ENCODE measurements around the gene VEZT.

DNA sequence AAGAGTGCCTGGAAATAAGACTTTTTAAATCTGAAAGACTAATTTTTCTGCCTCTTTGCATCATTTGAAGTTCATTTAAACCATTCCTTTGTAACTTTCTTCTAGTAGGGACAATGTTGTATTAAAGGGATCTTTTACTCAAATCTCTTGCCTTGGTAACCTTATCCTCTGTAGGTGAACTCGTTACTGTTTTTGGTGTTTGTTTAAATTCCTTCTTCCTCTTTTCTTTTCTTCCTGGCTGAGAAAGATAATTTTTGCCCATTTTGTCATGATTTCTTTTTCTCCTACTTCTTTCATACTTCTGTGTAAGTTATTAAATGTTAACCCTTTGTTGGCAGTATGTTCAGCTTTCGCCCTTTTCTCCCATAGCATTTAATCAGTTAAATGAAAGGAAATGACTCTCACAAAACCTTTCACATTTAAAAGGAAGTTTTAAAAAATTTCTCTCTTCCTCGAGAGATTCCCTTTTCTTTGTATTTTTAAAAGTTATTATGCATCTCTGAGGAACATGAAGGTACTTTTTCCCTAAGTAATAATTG lies 10.3 kb downstream of the VEZT start:
- TF ChIP-seq, protein P1, sequence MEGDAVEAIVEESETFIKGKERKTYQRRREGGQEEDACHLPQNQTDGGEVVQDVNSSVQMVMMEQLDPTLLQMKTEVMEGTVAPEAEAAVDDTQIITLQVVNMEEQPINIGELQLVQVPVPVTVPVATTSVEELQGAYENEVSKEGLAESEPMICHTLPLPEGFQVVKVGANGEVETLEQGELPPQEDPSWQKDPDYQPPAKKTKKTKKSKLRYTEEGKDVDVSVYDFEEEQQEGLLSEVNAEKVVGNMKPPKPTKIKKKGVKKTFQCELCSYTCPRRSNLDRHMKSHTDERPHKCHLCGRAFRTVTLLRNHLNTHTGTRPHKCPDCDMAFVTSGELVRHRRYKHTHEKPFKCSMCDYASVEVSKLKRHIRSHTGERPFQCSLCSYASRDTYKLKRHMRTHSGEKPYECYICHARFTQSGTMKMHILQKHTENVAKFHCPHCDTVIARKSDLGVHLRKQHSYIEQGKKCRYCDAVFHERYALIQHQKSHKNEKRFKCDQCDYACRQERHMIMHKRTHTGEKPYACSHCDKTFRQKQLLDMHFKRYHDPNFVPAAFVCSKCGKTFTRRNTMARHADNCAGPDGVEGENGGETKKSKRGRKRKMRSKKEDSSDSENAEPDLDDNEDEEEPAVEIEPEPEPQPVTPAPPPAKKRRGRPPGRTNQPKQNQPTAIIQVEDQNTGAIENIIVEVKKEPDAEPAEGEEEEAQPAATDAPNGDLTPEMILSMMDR (IDR thresholded peaks at IDR 0.05; ENCODE audit: low read depth, low read length, missing input control), result no peak
- TF ChIP-seq GABPA (IDR thresholded peaks at IDR 0.05 in 1 of 2, conservative IDR thresholded peaks at IDR 0.05 in 1 of 2) (no peak), SP1 (IDR thresholded peaks at IDR 0.05) (no peak), RAD21 (IDR thresholded peaks at IDR 0.05) (no peak), FOXA1 (IDR thresholded peaks at IDR 0.05) (no peak), EGR1 (IDR thresholded peaks at IDR 0.05; ENCODE audit: low read depth in 2 of 2) (no peak), HNF4A (conservative IDR thresholded peaks at IDR 0.05) (no peak), TAF1 (conservative IDR thresholded peaks at IDR 0.05) (no peak)
- TF ChIP-seq, protein P2, sequence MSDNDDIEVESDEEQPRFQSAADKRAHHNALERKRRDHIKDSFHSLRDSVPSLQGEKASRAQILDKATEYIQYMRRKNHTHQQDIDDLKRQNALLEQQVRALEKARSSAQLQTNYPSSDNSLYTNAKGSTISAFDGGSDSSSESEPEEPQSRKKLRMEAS (IDR thresholded peaks at IDR 0.05), result no peak
- TF ChIP-seq, protein P3, sequence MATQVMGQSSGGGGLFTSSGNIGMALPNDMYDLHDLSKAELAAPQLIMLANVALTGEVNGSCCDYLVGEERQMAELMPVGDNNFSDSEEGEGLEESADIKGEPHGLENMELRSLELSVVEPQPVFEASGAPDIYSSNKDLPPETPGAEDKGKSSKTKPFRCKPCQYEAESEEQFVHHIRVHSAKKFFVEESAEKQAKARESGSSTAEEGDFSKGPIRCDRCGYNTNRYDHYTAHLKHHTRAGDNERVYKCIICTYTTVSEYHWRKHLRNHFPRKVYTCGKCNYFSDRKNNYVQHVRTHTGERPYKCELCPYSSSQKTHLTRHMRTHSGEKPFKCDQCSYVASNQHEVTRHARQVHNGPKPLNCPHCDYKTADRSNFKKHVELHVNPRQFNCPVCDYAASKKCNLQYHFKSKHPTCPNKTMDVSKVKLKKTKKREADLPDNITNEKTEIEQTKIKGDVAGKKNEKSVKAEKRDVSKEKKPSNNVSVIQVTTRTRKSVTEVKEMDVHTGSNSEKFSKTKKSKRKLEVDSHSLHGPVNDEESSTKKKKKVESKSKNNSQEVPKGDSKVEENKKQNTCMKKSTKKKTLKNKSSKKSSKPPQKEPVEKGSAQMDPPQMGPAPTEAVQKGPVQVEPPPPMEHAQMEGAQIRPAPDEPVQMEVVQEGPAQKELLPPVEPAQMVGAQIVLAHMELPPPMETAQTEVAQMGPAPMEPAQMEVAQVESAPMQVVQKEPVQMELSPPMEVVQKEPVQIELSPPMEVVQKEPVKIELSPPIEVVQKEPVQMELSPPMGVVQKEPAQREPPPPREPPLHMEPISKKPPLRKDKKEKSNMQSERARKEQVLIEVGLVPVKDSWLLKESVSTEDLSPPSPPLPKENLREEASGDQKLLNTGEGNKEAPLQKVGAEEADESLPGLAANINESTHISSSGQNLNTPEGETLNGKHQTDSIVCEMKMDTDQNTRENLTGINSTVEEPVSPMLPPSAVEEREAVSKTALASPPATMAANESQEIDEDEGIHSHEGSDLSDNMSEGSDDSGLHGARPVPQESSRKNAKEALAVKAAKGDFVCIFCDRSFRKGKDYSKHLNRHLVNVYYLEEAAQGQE (IDR thresholded peaks at IDR 0.05), result no peak
- TF ChIP-seq, protein P4, sequence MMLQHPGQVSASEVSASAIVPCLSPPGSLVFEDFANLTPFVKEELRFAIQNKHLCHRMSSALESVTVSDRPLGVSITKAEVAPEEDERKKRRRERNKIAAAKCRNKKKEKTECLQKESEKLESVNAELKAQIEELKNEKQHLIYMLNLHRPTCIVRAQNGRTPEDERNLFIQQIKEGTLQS (IDR thresholded peaks at IDR 0.05), result no peak
- TF ChIP-seq, protein P5, sequence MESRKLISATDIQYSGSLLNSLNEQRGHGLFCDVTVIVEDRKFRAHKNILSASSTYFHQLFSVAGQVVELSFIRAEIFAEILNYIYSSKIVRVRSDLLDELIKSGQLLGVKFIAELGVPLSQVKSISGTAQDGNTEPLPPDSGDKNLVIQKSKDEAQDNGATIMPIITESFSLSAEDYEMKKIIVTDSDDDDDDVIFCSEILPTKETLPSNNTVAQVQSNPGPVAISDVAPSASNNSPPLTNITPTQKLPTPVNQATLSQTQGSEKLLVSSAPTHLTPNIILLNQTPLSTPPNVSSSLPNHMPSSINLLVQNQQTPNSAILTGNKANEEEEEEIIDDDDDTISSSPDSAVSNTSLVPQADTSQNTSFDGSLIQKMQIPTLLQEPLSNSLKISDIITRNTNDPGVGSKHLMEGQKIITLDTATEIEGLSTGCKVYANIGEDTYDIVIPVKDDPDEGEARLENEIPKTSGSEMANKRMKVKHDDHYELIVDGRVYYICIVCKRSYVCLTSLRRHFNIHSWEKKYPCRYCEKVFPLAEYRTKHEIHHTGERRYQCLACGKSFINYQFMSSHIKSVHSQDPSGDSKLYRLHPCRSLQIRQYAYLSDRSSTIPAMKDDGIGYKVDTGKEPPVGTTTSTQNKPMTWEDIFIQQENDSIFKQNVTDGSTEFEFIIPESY (IDR thresholded peaks at IDR 0.05), result no peak

All from liver (tissue), 3 donors.